Measurements from ENCODE around the gene TTC24. TPM values are rescaled to one million over a fixed set of nuclear protein-coding genes. Genes with fewer than 3 reads are reported as not detected.

The TTC24 gene
- total and polyA plus RNA-seq, 7 experiments from 2014 or later: 0.97 to 10.2 (median 3.2) TPM

GRCh38 chr1:156591432-156592157, 12.1 kb downstream of the TTC24 start, which contains the start of gene NAXE:
TSS of gene NAXE (plus strand) at chr1:156591776. CDS start at chr1:156591805, 29 bp downstream.
- peak within 1 kb of the TSS; percentile 69 for H3K4me3 ChIP-seq (ENCODE audit: low read length)
- H3K27ac Mint-ChIP-seq: peak within 1 kb of the TSS; percentile 86 to 98 (median 93)
- H3K4me1 Mint-ChIP-seq: peaks cover 16 to 32% (median 28%) of the 10 kb centered on the region in 7 donors
- no peaks in the 10 kb centered on the region for H3K27me3 ChIP-seq (ENCODE audit: control insufficient read depth in 2 of 2, insufficient read depth in 2 of 2, low read length in 2 of 2)
- no peaks in the 10 kb centered on the region for H3K9me3 Mint-ChIP-seq
- peaks cover 8 to 12% of the 10 kb centered on the region in 2 donors for H3K4me1 ChIP-seq (ENCODE audit: control insufficient read depth in 2 of 2, insufficient read depth in 2 of 2, low read length in 2 of 2)
- intact Hi-C loops (cut with micrococcal nuclease): loop anchor here (1.0 kb wide), 3 partner anchors 10 to 135 kb away; partner anchors contain the start of genes GPATCH4 (in 2 of the 2) and IQGAP3 (in 1 of the 2)
- H3K27me3 Mint-ChIP-seq: no peaks in the 10 kb centered on the region
- no peaks in the 10 kb centered on the region for H3K9me3 ChIP-seq (ENCODE audit: control insufficient read depth in 2 of 3, low read length in 3 of 3)
- DNase-seq: peak; percentile 54 to 81 (median 65)
- peak; percentile 97 for ATAC-seq
- peak within 1 kb of the TSS; percentile 82 to 93 (median 89) for H3K4me3 Mint-ChIP-seq
- peaks cover 0 to 31% (median 1%) of the 10 kb centered on the region in 3 experiments for H3K36me3 ChIP-seq (ENCODE audit: control insufficient read depth in 2 of 3, insufficient read depth in 3 of 3, low read length in 3 of 3)
- CTCF ChIA-PET: interaction anchor here (0.8 to 1.9 kb wide), 13 partner anchors 10 to 462 kb away, joined by 3 to 12 read pairs (median 3); partner anchors contain the start of gene NTRK1
- H3K27ac ChIP-seq (ENCODE audit: low read depth, low read length): peak within 1 kb of the TSS; percentile 89
- POLR2A ChIA-PET: interaction anchor here (0.7 to 4.2 kb wide), 22 partner anchors 9 to 1526 kb away, joined by 3 to 58 read pairs (median 3); partner anchors contain the start of genes GPATCH4 and MEF2D
- H3K36me3 Mint-ChIP-seq: peaks cover 0 to 7% (median 4%) of the 10 kb centered on the region in 5 donors

GRCh38 chr1:156592158-156592909, 12.8 kb downstream of the TTC24 start:
- H3K9me3 Mint-ChIP-seq: no peaks in the 10 kb centered on the region
- H3K27me3 Mint-ChIP-seq: no peaks in the 10 kb centered on the region
- Histone ChIP-seq H3K4me3 (ENCODE audit: low read length) (peak overlapping the region; percentile 69), H3K9me3 (ENCODE audit: control insufficient read depth in 2 of 3, low read length in 3 of 3) (no peaks in the 10 kb centered on the region), H3K4me1 (ENCODE audit: control insufficient read depth in 2 of 2, insufficient read depth in 2 of 2, low read length in 2 of 2) (peaks cover 8 to 12% of the 10 kb centered on the region in 2 donors), H3K36me3 (ENCODE audit: control insufficient read depth in 2 of 3, insufficient read depth in 3 of 3, low read length in 3 of 3) (peaks cover 0 to 38% (median 3%) of the 10 kb centered on the region in 3 experiments), H3K27ac (ENCODE audit: low read depth, low read length) (peak overlapping the region; percentile 89), H3K27me3 (ENCODE audit: control insufficient read depth in 2 of 2, insufficient read depth in 2 of 2, low read length in 2 of 2) (no peaks in the 10 kb centered on the region)
- ChIA-PET CTCF (interaction anchor here (0.6 to 1.9 kb wide), 9 partner anchors 10 to 268 kb away, joined by 3 to 12 read pairs (median 4); partner anchors contain the start of gene NTRK1), POLR2A (interaction anchor here (0.7 to 4.2 kb wide), 16 partner anchors 10 to 135 kb away, joined by 3 to 58 read pairs (median 4); partner anchors contain the start of genes GPATCH4 and MEF2D)
- H3K4me3 Mint-ChIP-seq: peak overlapping the region; percentile 76 to 93 (median 87)
- ATAC-seq: no peak
- H3K36me3 Mint-ChIP-seq: peaks cover 3 to 11% (median 8%) of the 10 kb centered on the region in 5 donors
- intact Hi-C loops (cut with micrococcal nuclease): no loop called here
- H3K4me1 Mint-ChIP-seq: peaks cover 16 to 32% (median 28%) of the 10 kb centered on the region in 7 donors
- no peak for DNase-seq
- H3K27ac Mint-ChIP-seq: peak overlapping the region; percentile 66 to 97 (median 81)

- POLR2A ChIA-PET: interaction anchor here (0.6 to 4.2 kb wide), 7 partner anchors 10 to 194 kb away, joined by 3 to 58 read pairs (median 6); partner anchors contain the start of genes GPATCH4 and MEF2D
- peaks cover 3 to 13% (median 8%) of the 10 kb centered on the region in 5 donors for H3K36me3 Mint-ChIP-seq
- intact Hi-C loops (cut with micrococcal nuclease): no loop called here
Measured at GRCh38 chr1:156592910-156593660, 13.6 kb downstream of the TTC24 start.

GRCh38 chr1:156593661-156593989, 14.1 kb downstream of the TTC24 start:
- DNase-seq: no peak

More at GRCh38 chr1:156592910-156593660, 13.6 kb downstream of the TTC24 start:
- CTCF ChIA-PET: interaction anchor here (0.6 to 1.6 kb wide), 4 partner anchors 10 to 123 kb away, joined by 3 to 5 read pairs (median 4); no protein-coding TSS in a partner anchor
- H3K4me3 Mint-ChIP-seq: peak overlapping the region; percentile 76 to 93 (median 87)
- H3K27ac ChIP-seq (ENCODE audit: low read depth, low read length): peak overlapping the region; percentile 89
- no peaks in the 10 kb centered on the region for H3K27me3 ChIP-seq (ENCODE audit: control insufficient read depth in 2 of 2, insufficient read depth in 2 of 2, low read length in 2 of 2)
- H3K4me3 ChIP-seq (ENCODE audit: low read length): no peak overlapping the region
- no peak for DNase-seq
- no peaks in the 10 kb centered on the region for H3K27me3 Mint-ChIP-seq
- H3K4me1 Mint-ChIP-seq: peaks cover 16 to 32% (median 28%) of the 10 kb centered on the region in 7 donors
- peaks cover 0 to 45% (median 3%) of the 10 kb centered on the region in 3 experiments for H3K36me3 ChIP-seq (ENCODE audit: control insufficient read depth in 2 of 3, insufficient read depth in 3 of 3, low read length in 3 of 3)
- peak overlapping the region; percentile 21 to 97 (median 81) for H3K27ac Mint-ChIP-seq
- H3K9me3 Mint-ChIP-seq: no peaks in the 10 kb centered on the region
- no peaks in the 10 kb centered on the region for H3K9me3 ChIP-seq (ENCODE audit: control insufficient read depth in 2 of 3, low read length in 3 of 3)
- ATAC-seq: no peak
- H3K4me1 ChIP-seq (ENCODE audit: control insufficient read depth in 2 of 2, insufficient read depth in 2 of 2, low read length in 2 of 2): peaks cover 8 to 12% of the 10 kb centered on the region in 2 donors

DNA sequence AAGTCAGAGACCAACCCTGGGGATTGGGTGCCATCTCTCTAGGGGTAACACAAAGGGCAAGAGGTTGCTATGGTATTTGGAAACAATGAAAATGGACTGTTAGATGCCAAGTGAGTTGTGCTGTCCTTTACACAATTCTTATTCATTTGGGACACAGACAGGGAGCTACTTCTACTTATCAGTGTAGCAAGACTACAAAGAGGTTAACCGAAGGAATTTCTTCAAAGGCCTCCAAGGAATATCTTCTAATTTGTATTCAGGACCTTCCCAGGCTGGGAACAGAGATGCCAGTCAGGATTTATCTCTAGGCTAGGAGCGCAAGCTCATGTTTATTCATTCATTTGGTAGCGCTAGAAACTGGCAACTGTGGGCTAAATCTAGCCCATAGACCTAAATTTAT, 14.7 kb downstream of the TTC24 start:
- peaks cover 0 to 56% (median 3%) of the 10 kb centered on the region in 3 experiments for H3K36me3 ChIP-seq (ENCODE audit: control insufficient read depth in 2 of 3, insufficient read depth in 3 of 3, low read length in 3 of 3)
- ChIA-PET POLR2A (interaction anchor here (0.6 to 4.2 kb wide), 4 partner anchors 9 to 136 kb away, joined by 3 to 58 read pairs (median 5); partner anchors contain the start of genes GPATCH4 and MEF2D), CTCF (interaction anchor here (0.6 to 1.6 kb wide), 3 partner anchors 8 to 12 kb away, joined by 3 to 5 read pairs (median 3); no protein-coding TSS in a partner anchor)
- Mint-ChIP-seq H3K27me3 (no peaks in the 10 kb centered on the region), H3K36me3 (peaks cover 3 to 16% (median 8%) of the 10 kb centered on the region in 5 donors), H3K4me1 (peaks cover 17 to 33% (median 29%) of the 10 kb centered on the region in 7 donors), H3K4me3 (peak overlapping the region in 1 of 10 donors; percentile 51), H3K27ac (peak overlapping the region in 4 of 9 donors; percentile 9 to 57 (median 27)), H3K9me3 (no peaks in the 10 kb centered on the region)
- H3K4me1 ChIP-seq (ENCODE audit: control insufficient read depth in 2 of 2, insufficient read depth in 2 of 2, low read length in 2 of 2): peaks cover 8 to 12% of the 10 kb centered on the region in 2 donors
- DNase-seq (no peak), ATAC-seq (no peak)
- no peak overlapping the region for H3K4me3 ChIP-seq (ENCODE audit: low read length)
- no peaks in the 10 kb centered on the region for H3K27me3 ChIP-seq (ENCODE audit: control insufficient read depth in 2 of 2, insufficient read depth in 2 of 2, low read length in 2 of 2)
- H3K9me3 ChIP-seq (ENCODE audit: control insufficient read depth in 2 of 3, low read length in 3 of 3): no peaks in the 10 kb centered on the region
- intact Hi-C loops (cut with micrococcal nuclease): no loop called here
- peak overlapping the region; percentile 24 for H3K27ac ChIP-seq (ENCODE audit: low read depth, low read length)

More at GRCh38 chr1:156593661-156593989, 14.1 kb downstream of the TTC24 start:
- Histone ChIP-seq H3K4me1 (ENCODE audit: control insufficient read depth in 2 of 2, insufficient read depth in 2 of 2, low read length in 2 of 2) (peaks cover 8 to 12% of the 10 kb centered on the region in 2 donors), H3K4me3 (ENCODE audit: low read length) (no peak overlapping the region), H3K36me3 (ENCODE audit: control insufficient read depth in 2 of 3, insufficient read depth in 3 of 3, low read length in 3 of 3) (peaks cover 0 to 51% (median 3%) of the 10 kb centered on the region in 3 experiments), H3K27ac (ENCODE audit: low read depth, low read length) (peak overlapping the region; percentile 24), H3K9me3 (ENCODE audit: control insufficient read depth in 2 of 3, low read length in 3 of 3) (no peaks in the 10 kb centered on the region), H3K27me3 (ENCODE audit: control insufficient read depth in 2 of 2, insufficient read depth in 2 of 2, low read length in 2 of 2) (no peaks in the 10 kb centered on the region)
- Mint-ChIP-seq H3K4me3 (peak overlapping the region in 1 of 10 donors; percentile 51), H3K36me3 (peaks cover 3 to 16% (median 8%) of the 10 kb centered on the region in 5 donors), H3K4me1 (peaks cover 17 to 32% (median 28%) of the 10 kb centered on the region in 7 donors), H3K27ac (peak overlapping the region in 3 of 9 donors; percentile 20 to 97 (median 86)), H3K27me3 (no peaks in the 10 kb centered on the region), H3K9me3 (no peaks in the 10 kb centered on the region)
- ATAC-seq: no peak
- POLR2A ChIA-PET: interaction anchor here (0.6 to 4.2 kb wide), 5 partner anchors 9 to 195 kb away, joined by 3 to 58 read pairs (median 3); partner anchors contain the start of genes GPATCH4 and MEF2D
- intact Hi-C loops (cut with micrococcal nuclease): no loop called here
- CTCF ChIA-PET: interaction anchor here (0.6 to 1.6 kb wide), 4 partner anchors 10 to 124 kb away, joined by 3 to 5 read pairs (median 4); no protein-coding TSS in a partner anchor
